DOHH2 (cell line): ENCODE data around the gene CTLA4.
"Not testable (repeated sequence)": the region's sequence is repeated elsewhere in the genome, so short reads cannot be mapped to it uniquely, and the experiment has no call there.

Source experiments
- EZH2phosphoT487 ChIP-seq: fragments of 200-600 bp; sonication (generic); IDR thresholded peaks from 2 replicates; pipeline ENCODE4 v1.6.1; 2017; ENCODE audit warnings: borderline replicate concordance, mild to moderate bottlenecking, antibody characterized with exemption, low read length, moderate library complexity, mixed read lengths
- TF ChIP-seq, protein P1 (sequence below): fragments of 200-600 bp; sonication (generic); IDR thresholded peaks from one replicate; pipeline ENCODE4 v1.5.1; 2014; ENCODE audit warnings: antibody characterized with exemption, mild to moderate bottlenecking, low read depth, low read length; ENCODE audit not compliant: poor library complexity, severe bottlenecking

DNA sequence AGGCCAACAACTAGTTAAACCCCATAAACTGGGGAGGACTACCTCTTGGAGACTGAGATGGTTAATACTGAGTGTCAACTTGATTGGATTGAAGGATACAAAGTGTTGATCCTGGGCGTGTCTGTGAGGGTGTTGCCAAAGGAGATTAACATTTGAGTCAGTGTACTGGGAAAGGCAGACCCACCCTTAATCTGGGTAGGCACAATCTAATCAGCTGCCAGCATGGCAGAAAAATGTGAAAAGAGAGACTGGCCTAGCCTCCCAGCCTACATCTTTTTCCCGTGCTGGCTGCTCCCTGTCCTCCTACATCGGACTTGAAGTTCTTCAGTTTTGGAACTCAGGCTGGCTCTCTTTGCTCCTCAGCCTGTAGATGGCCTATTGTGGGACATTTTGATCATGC lies 13.6 kb downstream of the CTLA4 start:
- TF ChIP-seq, protein P1, sequence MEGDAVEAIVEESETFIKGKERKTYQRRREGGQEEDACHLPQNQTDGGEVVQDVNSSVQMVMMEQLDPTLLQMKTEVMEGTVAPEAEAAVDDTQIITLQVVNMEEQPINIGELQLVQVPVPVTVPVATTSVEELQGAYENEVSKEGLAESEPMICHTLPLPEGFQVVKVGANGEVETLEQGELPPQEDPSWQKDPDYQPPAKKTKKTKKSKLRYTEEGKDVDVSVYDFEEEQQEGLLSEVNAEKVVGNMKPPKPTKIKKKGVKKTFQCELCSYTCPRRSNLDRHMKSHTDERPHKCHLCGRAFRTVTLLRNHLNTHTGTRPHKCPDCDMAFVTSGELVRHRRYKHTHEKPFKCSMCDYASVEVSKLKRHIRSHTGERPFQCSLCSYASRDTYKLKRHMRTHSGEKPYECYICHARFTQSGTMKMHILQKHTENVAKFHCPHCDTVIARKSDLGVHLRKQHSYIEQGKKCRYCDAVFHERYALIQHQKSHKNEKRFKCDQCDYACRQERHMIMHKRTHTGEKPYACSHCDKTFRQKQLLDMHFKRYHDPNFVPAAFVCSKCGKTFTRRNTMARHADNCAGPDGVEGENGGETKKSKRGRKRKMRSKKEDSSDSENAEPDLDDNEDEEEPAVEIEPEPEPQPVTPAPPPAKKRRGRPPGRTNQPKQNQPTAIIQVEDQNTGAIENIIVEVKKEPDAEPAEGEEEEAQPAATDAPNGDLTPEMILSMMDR, result not testable (repeated sequence)
- not testable (repeated sequence) for TF ChIP-seq EZH2phosphoT487
